Mesenteric fat pad (tissue), 1 donor: Measurements from ENCODE around the gene PDZRN3. TPM values are rescaled to one million over a fixed set of nuclear protein-coding genes. Genes with fewer than 3 reads are reported as not detected.

Source experiments
- DNase-seq: peaks from one replicate; pipeline ENCODE4 v3.0.0-alpha.2; 2020; ENCODE audit warnings: low spot score
- total RNA-seq: library from RNA; stranded (reverse); fragmentation: NEBNext Ultra II Directional; extraction: Animal tissue kit (Norgen Biotek cat#: 25700); gene quantifications from one replicate; pipeline ENCODE4 v1.2.1, GENCODE V29; 2021
- donor health status: DM: yes; HTN: yes; CAD: no.

Gene PDZRN3
- total RNA-seq, 1 donor from 2014 or later, result 52.8 TPM

- no peak for DNase-seq
Measured at GRCh38 chr3:73525591-73525990, 99.2 kb downstream of the PDZRN3 start.

GRCh38 chr3:73523661-73524060, 101.1 kb downstream of the PDZRN3 start:
- DNase-seq, result no peak

GRCh38 chr3:73521734-73522336, 102.9 kb downstream of the PDZRN3 start:
- DNase-seq, result no peak

GRCh38 chr3:73520931-73521461, 103.7 kb downstream of the PDZRN3 start:
- DNase-seq, result no peak

GRCh38 chr3:73516631-73517030, 108.1 kb downstream of the PDZRN3 start:
- DNase-seq, result no peak

GRCh38 chr3:73513260-73513659, 111.5 kb downstream of the PDZRN3 start:
- DNase-seq, result no peak

GRCh38 chr3:73511571-73512525, 112.9 kb downstream of the PDZRN3 start:
- DNase-seq, result no peak

- DNase-seq, result no peak
Measured at GRCh38 chr3:73510784-73511183, 114.0 kb downstream of the PDZRN3 start.

- DNase-seq, result no peak
Measured at GRCh38 chr3:73510334-73510733, 114.4 kb downstream of the PDZRN3 start.

GRCh38 chr3:73509816-73510215, 114.9 kb downstream of the PDZRN3 start:
- DNase-seq, result no peak

- DNase-seq, result no peak
Measured at GRCh38 chr3:73509066-73509465, 115.7 kb downstream of the PDZRN3 start.

GRCh38 chr3:73508330-73508954, 116.3 kb downstream of the PDZRN3 start:
- no peak for DNase-seq

- no peak for DNase-seq
Measured at GRCh38 chr3:73504852-73505251, 119.9 kb downstream of the PDZRN3 start.

GRCh38 chr3:73504239-73504638, 120.5 kb downstream of the PDZRN3 start:
- DNase-seq, result no peak

GRCh38 chr3:73503781-73504180, 121.0 kb downstream of the PDZRN3 start:
- no peak for DNase-seq

- DNase-seq, result no peak
Measured at GRCh38 chr3:73502609-73503583, 121.8 kb downstream of the PDZRN3 start.

GRCh38 chr3:73500321-73500720, 124.4 kb downstream of the PDZRN3 start:
- no peak for DNase-seq

- no peak for DNase-seq
Measured at GRCh38 chr3:73499787-73500186, 125.0 kb downstream of the PDZRN3 start.

GRCh38 chr3:73498764-73499622, 125.7 kb downstream of the PDZRN3 start:
- no peak for DNase-seq
